Lung (tissue), 12 donors: Measurements from ENCODE around the gene AS3MT. TPM values are rescaled to one million over a fixed set of nuclear protein-coding genes. Genes with fewer than 3 reads are reported as not detected.

ENCODE experiments used
- ATAC-seq: fragments of 200-7000 bp; cut with Tn5 transposase; one replicate; pipeline ENCODE4 v1.9.1; 2020; ENCODE audit warnings: moderate number of reproducible peaks; ENCODE audit not compliant: insufficient read depth, low FRiP score
- DNase-seq, 3 donors: peaks; one replicate each; pipeline ENCODE4 v3.0.0-alpha.2; 2013 to 2017
- H3K27ac ChIP-seq, 2 donors: one replicate each; pipeline ENCODE4 v1.5.1; 2013; ENCODE audit warnings: mild to moderate bottlenecking in 2 of 2, moderate library complexity in 2 of 2, control low read depth in 1 of 2, inconsistent platforms in 1 of 2, low read depth in 1 of 2, low read length in 1 of 2
- H3K27me3 ChIP-seq, 3 donors: one replicate each; pipeline ENCODE4 v1.5.1; 2013; ENCODE audit warnings: low read length in 2 of 3; ENCODE audit not compliant: control insufficient read depth in 3 of 3, insufficient read depth in 3 of 3
- H3K36me3 ChIP-seq, 4 donors: one replicate each; pipeline ENCODE4 v1.5.1; 2013; ENCODE audit warnings: low read length in 4 of 4, mild to moderate bottlenecking in 1 of 4, moderate library complexity in 1 of 4; ENCODE audit not compliant: control insufficient read depth in 4 of 4, insufficient read depth in 4 of 4
- H3K4me1 ChIP-seq, 5 donors: one replicate each; pipeline ENCODE4 v1.5.1; 2013; ENCODE audit warnings: low read length in 5 of 5, mild to moderate bottlenecking in 2 of 5, moderate library complexity in 1 of 5; ENCODE audit not compliant: control insufficient read depth in 5 of 5, insufficient read depth in 5 of 5
- H3K4me3 ChIP-seq: one replicate; pipeline ENCODE4 v1.5.1; 2013; ENCODE audit warnings: mild to moderate bottlenecking, control low read depth, moderate library complexity
- H3K9ac ChIP-seq, 2 donors: one replicate each; pipeline ENCODE4 v1.5.1; 2013; ENCODE audit warnings: low read length in 2 of 2, control low read depth in 1 of 2; ENCODE audit not compliant: insufficient read depth in 1 of 2
- H3K9me3 ChIP-seq, 4 donors: one replicate each; pipeline ENCODE4 v1.5.1; 2013; ENCODE audit warnings: low read length in 3 of 4, mild to moderate bottlenecking in 1 of 4, moderate library complexity in 1 of 4; ENCODE audit not compliant: control insufficient read depth in 4 of 4, insufficient read depth in 3 of 4
- WGBS, 2 donors: extraction: QIAGEN DNeasy Blood & Tissue Kit; methylation state at CpG; one replicate each; pipeline ENCODE4 v1.1.7; 2013; 5-methylcytosine and 5-hydroxymethylcytosine counted together
- polyA plus RNA-seq, 2 donors: library from polyadenylated mRNA; stranded (reverse); fragments of 200-250 nt; gene quantifications; one replicate each; pipeline ENCODE4 v1.2.1, GENCODE V29; 2013
- total RNA-seq, 2 donors: library from RNA; depleted of rRNA in 1 of 2; stranded (reverse); fragments of >200 nt in 1 of 2; gene quantifications; one replicate each; pipeline ENCODE4 v1.2.1, GENCODE V29; 2014 to 2021
- TF ChIP-seq, protein P1 (sequence below): IDR thresholded peaks from 2 replicates; pipeline ENCODE4 v1.5.1; 2012; ENCODE audit warnings: mild to moderate bottlenecking; ENCODE audit errors: control extremely low read depth, extremely low read depth
- donor health status: control.
- donor health status: control.
- donor health status: Bipolar disorder and iron deficiency.
- donor health status: healthy.
- donor health status: DM: yes; HTN: yes; CAD: no.

The AS3MT gene
- total and polyA plus RNA-seq, 4 donors = 0.86 to 5.8 (median 2.9) TPM

DNA sequence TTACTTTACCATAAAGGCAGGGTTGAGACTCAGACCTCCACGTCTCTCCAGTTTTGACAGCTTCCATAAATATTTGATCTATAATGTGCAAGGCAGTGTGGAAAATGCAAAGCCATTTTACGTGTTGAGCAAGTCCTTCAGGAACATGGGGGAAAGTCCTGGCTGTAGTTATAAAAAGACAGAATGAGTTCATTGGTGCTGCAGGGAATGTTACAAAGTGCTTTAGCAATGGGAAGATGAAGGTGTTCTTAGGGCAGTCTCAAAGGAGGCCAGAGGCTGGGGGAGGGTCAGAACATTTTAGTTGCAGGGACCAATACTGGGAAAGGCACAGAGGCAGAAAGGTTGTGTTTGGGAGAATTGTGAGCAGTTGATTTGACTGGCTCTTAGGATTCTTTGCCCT lies 76.7 kb downstream of the AS3MT start:
- no peak overlapping the region for H3K4me3 ChIP-seq
- H3K4me1 ChIP-seq = peaks cover 0 to 8% (median 3%) of the 10 kb centered on the region in 5 donors
- H3K9ac ChIP-seq = no peak overlapping the region
- ATAC-seq = no peak
- no peak overlapping the region for H3K27ac ChIP-seq
- WGBS, 2 donors = 69 to 86% methylated on average over 2 of the region's 2 CpGs
- no peaks in the 10 kb centered on the region for H3K36me3 ChIP-seq
- DNase-seq = no peak
- H3K9me3 ChIP-seq = no peaks in the 10 kb centered on the region
- TF ChIP-seq, protein P1, sequence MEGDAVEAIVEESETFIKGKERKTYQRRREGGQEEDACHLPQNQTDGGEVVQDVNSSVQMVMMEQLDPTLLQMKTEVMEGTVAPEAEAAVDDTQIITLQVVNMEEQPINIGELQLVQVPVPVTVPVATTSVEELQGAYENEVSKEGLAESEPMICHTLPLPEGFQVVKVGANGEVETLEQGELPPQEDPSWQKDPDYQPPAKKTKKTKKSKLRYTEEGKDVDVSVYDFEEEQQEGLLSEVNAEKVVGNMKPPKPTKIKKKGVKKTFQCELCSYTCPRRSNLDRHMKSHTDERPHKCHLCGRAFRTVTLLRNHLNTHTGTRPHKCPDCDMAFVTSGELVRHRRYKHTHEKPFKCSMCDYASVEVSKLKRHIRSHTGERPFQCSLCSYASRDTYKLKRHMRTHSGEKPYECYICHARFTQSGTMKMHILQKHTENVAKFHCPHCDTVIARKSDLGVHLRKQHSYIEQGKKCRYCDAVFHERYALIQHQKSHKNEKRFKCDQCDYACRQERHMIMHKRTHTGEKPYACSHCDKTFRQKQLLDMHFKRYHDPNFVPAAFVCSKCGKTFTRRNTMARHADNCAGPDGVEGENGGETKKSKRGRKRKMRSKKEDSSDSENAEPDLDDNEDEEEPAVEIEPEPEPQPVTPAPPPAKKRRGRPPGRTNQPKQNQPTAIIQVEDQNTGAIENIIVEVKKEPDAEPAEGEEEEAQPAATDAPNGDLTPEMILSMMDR = no peak
- no peaks in the 10 kb centered on the region for H3K27me3 ChIP-seq

DNA sequence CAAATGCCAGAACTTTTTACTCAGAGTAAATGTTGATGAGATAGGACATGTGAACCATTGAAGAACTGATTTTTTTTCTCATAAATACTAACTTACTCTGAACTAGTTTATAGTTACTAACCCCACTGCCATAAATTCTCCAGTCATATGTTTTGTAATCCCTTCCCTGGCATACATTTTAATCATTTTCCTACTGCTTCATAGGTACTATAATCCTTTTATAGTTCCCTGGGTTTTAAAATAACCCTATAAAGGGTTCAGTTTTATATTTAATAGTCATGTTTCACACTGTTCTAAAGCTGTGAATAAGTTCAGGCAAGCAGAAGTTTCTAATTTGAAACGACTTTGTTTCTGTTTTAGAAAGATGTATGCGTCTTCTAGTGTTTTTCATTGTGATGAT lies 77.7 kb downstream of the AS3MT start:
- Histone ChIP-seq H3K4me3 (no peak overlapping the region), H3K9me3 (no peaks in the 10 kb centered on the region), H3K27ac (no peak overlapping the region), H3K4me1 (peaks cover 0 to 8% (median 3%) of the 10 kb centered on the region in 5 donors), H3K9ac (no peak overlapping the region), H3K27me3 (no peaks in the 10 kb centered on the region), H3K36me3 (no peaks in the 10 kb centered on the region)
- WGBS, 2 donors = 91 to 92% methylated on average over 2 of the region's 2 CpGs
- ATAC-seq = no peak
- no peak for DNase-seq
- TF ChIP-seq, protein P1 = no peak

DNA sequence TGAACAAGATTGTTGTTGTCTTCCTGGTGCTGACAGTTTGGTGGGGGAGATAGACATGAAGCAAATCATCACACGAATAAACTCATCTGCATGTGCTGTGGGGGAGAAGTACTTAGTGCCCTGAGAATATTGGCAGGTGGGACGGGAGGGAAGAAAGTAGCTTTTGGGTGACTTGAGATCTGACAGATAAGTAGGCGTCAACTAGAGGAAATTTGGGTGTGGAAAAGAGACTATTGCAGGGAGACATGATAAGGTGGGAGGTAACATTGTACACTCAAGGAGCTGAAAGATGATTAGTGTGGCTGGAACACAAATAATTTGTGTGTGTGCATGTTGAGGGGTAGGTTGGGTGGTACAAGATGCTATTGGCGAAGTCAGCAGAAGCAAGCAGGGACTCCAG lies 78.9 kb downstream of the AS3MT start:
- TF ChIP-seq, protein P1 = no peak
- WGBS, 2 donors = 90 to 94% methylated on average over 4 of the region's 4 CpGs
- Histone ChIP-seq H3K9me3 (no peaks in the 10 kb centered on the region), H3K36me3 (no peaks in the 10 kb centered on the region), H3K27ac (no peak overlapping the region), H3K4me3 (no peak overlapping the region), H3K9ac (no peak overlapping the region), H3K4me1 (peaks cover 0 to 8% (median 3%) of the 10 kb centered on the region in 5 donors), H3K27me3 (no peaks in the 10 kb centered on the region)
- ATAC-seq (no peak), DNase-seq (no peak)

DNA sequence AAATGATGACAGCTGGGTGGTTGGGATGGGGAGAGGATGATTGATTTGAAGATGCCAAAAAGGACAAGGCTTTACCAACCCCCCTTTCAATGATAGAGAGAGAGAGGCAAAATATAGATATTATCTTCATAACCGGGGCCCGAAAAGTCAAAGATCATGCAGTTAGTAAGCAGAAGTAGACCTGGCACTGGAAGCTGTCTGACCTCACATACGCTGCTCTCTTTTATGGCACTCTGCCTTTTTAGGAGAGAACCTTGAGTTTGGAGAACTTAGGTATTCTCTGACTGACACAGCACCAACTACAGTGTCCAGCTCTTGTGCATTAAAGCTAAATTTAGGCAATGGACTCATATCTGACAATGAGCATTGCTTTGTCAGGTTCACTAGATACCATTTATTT lies 79.5 kb downstream of the AS3MT start:
- no peak overlapping the region for H3K27ac ChIP-seq
- no peaks in the 10 kb centered on the region for H3K9me3 ChIP-seq
- no peak overlapping the region for H3K4me3 ChIP-seq
- TF ChIP-seq, protein P1 = no peak
- 94 to 98% methylated on average over 3 of the region's 3 CpGs for WGBS, 2 donors
- H3K27me3 ChIP-seq = no peaks in the 10 kb centered on the region
- ATAC-seq (no peak), DNase-seq (no peak)
- H3K4me1 ChIP-seq = peaks cover 0 to 8% (median 3%) of the 10 kb centered on the region in 5 donors
- no peak overlapping the region for H3K9ac ChIP-seq
- H3K36me3 ChIP-seq = no peaks in the 10 kb centered on the region
